ENCODE results near the gene ABCA7.

The ABCA7 gene, protein sequence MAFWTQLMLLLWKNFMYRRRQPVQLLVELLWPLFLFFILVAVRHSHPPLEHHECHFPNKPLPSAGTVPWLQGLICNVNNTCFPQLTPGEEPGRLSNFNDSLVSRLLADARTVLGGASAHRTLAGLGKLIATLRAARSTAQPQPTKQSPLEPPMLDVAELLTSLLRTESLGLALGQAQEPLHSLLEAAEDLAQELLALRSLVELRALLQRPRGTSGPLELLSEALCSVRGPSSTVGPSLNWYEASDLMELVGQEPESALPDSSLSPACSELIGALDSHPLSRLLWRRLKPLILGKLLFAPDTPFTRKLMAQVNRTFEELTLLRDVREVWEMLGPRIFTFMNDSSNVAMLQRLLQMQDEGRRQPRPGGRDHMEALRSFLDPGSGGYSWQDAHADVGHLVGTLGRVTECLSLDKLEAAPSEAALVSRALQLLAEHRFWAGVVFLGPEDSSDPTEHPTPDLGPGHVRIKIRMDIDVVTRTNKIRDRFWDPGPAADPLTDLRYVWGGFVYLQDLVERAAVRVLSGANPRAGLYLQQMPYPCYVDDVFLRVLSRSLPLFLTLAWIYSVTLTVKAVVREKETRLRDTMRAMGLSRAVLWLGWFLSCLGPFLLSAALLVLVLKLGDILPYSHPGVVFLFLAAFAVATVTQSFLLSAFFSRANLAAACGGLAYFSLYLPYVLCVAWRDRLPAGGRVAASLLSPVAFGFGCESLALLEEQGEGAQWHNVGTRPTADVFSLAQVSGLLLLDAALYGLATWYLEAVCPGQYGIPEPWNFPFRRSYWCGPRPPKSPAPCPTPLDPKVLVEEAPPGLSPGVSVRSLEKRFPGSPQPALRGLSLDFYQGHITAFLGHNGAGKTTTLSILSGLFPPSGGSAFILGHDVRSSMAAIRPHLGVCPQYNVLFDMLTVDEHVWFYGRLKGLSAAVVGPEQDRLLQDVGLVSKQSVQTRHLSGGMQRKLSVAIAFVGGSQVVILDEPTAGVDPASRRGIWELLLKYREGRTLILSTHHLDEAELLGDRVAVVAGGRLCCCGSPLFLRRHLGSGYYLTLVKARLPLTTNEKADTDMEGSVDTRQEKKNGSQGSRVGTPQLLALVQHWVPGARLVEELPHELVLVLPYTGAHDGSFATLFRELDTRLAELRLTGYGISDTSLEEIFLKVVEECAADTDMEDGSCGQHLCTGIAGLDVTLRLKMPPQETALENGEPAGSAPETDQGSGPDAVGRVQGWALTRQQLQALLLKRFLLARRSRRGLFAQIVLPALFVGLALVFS (N-terminal part only)

DNA sequence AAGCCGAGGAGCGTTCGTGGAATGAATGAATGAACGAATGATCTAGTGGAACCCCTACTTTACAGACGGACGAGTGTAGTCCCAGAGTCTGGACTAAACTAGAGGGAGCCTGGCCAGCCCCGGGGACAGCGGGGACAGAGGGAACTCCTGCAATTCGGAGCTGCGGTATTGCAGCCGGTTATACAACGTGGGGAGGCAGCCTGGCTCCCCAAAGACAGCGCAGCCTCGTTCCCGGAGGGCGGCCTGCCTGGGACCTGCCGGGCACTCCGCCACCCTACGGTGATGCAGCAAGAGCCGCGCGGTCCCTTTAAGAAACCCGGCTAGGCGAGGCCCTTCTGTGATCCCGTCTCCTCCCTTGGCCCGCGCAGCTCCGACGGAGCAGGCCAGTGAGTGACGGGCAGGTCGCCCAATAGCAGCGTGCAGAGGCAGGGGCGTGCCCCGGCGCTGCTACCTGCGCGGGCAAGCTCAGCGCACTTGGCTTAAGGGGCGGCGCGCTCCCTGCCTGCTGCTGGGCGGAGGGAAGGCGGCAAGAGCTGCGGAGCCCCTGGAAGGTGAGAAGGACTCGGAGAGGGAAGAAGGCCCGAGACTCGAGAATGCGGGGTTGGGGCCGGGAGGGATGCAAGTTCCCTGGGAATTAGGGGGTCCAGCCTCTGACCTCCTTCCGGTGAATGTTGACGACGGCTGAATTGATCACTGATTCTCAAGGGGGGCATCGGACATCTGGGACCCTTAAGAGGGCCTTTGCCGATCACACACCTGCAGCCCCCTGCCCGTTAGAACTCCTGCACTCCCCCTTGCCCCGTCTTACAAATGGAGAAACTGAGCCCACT is at the start of gene ABCA7:
Gene ABCA7 (plus strand): TSS at position 462 of the 830 bp plus-strand sequence. CDS start 1,255 bp downstream, outside the sequence.
- peak; percentile 100 for DNase-seq

DNA sequence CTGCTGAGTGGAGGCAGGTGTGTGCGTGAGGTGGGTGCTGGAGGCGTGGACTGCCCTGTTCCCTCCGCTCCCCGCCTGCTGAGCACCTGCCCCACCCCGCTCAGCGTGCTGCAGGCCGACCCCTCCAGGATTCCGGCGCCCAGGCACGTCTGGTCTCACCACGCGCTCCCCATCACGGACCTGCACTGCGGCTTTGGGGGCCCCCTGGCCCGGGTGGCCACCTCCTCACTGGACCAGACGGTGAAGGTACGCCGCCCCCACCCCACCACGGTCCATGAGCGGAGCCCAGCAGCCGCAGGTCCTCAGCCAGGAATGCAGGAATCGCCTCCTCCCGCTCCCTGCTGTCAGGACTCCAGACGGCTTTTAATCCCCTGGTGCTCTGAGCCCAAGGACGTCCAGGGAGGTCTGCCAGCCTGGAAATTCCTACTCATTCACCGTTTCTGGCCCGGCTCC is 49.8 kb upstream of the ABCA7 start:
- no peak for DNase-seq

DNA sequence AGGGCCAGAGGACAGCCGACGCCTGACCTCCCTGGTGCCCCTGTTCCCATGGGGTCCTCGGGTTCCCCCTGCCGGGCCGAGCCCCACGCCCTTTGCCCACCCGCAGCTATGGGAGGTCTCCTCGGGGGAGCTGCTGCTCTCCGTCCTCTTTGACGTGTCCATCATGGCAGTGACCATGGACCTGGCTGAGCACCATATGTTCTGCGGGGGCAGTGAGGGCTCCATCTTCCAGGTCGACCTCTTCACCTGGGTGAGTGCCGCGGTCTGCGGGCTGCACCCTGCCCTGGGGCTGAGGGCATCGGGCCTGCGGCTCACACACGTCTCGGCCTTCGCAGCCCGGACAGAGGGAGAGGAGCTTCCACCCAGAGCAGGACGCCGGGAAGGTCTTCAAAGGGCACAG is 49.2 kb upstream of the ABCA7 start:
- DNase-seq, result no peak

DNA sequence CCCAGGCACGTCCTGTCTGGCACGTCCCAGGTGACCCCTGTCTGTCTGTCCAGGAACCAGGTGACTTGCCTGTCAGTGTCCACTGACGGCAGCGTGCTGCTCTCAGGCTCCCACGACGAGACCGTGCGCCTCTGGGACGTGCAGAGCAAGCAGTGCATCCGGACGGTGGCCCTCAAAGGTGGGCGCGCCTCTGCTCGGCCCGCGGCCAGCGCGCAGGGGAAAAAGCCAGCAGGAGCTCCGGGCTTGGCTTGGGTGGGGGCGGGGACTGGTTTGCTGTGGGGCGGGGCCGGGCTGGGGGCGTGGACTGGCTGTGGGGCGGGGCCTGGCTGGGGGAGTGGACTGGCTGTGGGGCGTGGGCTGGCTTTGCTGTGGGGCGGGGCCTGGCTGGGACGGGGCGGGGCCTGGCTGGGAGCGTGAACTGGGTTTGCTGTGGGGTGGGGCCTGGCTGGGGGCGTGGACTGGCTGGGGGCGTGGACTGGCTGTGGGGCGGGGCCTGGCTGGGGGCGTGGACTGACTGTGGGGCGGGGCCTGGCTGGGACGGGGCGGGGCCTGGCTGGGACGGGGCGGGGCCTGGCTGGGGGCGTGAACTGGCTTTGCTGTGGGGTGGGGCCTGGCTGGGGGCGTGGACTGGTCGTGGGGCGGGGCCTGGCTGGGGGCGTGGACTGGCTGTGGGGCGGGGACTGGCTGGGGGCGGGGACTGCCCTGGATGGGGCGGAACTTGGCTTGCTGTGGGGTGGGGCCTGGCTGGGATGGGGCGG is 48.6 kb upstream of the ABCA7 start:
- peak; percentile 89 for DNase-seq

DNA sequence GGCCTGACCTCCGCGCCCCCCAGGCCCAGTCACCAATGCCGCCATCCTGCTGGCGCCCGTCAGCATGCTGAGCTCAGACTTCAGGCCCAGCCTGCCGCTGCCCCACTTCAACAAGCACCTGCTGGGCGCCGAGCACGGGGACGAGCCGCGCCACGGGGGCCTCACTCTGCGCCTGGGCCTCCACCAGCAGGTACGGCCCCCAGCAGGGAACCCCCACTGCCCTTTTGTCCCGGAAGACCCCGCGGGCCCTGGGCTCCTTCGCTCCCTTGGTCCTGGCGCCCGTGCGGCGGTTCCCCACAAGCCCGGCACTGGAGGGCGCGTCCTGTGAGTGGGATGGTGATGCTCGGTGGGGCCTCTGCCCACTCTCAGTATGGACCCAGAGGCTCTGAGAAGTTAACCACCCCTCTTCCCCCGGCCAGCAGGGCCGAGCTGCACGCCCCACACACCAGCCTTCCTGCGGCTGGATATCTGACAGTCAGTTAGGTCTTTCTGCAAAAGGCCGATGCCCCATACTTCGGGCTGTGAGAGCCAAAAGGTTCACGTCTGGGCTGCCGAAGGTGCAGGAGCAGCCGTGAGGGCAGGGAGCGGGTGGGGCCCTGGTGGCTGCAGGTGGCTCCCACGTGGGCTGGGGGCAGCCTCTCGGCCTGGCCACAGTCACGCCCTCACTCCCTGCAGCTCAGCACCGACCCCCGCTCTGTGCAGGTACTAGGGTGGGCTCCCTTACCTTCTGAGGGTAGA is 47.8 kb upstream of the ABCA7 start:
- DNase-seq, result no peak

DNA sequence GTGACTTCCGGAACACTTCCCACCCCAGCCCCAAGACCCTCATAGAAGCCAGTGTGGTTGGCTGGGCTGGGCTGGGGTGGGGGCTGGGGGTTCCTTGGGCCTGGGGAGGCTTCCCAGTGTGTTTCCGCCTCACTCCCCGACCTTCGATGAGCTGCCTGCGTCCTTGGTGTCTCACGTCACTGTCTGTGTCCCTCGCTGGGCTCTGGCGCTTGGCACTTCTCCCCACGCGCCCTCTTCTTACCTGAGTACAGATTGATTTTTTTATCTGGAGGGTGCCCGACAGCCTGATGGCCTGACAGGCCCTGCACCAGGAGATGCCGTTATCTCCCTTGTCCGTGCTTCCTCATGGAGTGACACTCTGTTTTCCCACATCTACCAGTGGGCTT is 47.2 kb upstream of the ABCA7 start:
- no peak for DNase-seq

DNA sequence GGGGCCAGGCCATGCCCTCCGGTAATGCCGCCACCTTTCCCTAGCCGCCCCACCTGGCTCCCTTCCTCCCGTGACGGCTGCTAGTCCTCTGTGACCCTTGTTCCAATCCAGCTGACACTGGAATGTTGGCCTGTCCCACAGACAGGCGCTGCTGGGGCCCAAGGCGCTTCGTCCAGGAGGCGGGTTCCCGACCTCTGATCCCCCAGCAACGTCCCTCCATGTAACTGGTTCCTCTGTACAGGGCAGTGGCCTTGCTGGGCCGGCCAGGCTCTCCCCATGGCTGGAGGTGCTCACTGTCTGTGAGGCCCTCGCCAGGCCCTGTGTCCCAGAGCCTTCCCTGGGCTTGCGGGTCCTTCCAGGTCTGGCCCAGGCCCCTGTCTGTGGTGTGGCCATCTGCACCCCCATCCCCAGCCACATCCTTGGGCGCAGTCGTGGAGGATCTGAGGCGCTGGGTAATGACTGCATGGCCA is 46.5 kb upstream of the ABCA7 start:
- DNase-seq, result no peak

DNA sequence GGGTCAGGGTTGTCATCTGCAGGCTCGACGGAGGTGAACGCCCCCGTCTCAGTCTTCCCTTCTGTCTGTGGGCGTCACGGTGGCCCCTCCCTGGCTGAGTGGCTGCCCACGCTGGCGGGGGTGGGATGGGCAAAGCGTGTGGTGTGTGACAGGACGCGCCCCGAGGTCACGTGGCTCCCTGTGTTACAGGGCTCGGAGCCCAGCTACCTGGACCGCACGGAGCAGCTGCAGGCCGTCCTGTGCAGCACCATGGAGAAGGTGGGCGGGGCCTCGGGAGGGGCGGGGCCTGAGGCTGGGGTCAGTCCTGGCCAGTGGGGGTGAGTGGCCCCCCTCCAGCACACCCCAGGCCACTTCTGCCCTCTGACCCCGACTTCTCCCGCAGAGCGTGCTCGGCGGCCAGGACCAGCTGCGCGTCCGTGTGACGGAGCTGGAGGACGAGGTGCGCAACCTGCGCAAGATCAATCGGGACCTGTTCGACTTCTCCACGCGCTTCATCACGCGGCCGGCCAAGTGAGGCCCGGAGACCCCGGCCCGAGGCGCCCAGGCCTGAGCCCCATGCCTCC is 46.0 kb upstream of the ABCA7 start:
- no peak for DNase-seq

DNA sequence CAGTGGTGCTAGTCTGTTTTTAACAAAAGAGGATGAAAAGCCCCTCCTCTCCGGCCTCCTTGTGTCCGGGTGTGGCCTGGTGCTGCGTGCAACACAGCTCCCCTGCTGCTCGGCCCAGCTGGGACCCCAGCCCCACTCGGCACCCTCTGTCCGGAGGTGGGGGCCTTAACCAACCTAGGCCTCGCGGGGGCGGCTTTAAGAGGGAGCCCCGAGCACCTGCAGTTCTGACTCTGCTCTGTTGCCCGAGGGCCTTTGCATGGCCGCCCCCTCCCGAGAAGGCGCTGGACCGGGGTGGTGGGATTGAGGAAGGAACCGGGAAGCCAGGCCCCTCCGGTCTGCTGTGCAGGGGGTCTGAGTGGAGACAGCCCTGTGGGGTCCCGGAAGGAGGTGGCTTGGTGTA is 45.4 kb upstream of the ABCA7 start:
- no peak for DNase-seq

DNA sequence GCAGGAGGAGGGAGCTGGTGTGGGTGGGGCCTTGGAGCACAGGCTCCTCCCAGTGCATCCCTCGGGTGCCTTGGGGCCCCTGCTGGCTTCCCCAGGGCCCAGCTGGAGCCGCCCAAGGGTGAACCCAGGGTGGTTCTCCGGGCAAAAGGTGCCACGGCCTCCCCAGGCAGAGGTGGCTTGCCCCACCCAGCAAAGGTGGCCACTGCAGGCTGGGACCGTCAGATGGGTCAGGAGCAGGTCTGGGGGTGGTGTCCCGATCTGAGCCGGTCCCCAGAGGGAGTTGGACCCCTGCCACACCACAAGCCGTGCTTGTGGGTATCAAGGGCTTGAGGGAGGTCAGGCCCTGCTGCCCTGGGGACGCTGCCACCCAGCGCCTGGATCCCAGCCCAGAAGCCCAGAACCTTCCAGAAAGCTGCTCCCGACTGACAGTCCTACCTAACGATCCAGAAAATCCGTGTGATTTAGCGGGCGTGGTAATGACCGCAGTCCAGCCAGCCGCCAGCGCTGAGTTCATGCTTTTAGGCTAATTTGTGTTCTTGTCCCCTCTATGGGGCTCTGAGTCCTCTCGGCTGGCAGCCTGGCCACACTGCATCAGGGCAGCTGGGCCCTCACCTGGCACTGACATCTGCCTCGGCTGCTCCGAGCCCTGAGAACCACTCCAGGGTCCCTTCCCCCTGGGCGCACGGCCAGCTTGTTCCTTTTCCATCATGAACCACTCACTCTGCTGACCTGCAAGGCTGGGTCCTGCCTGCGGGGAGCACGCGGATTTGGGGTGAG is 44.7 kb upstream of the ABCA7 start:
- DNase-seq, result no peak

DNA sequence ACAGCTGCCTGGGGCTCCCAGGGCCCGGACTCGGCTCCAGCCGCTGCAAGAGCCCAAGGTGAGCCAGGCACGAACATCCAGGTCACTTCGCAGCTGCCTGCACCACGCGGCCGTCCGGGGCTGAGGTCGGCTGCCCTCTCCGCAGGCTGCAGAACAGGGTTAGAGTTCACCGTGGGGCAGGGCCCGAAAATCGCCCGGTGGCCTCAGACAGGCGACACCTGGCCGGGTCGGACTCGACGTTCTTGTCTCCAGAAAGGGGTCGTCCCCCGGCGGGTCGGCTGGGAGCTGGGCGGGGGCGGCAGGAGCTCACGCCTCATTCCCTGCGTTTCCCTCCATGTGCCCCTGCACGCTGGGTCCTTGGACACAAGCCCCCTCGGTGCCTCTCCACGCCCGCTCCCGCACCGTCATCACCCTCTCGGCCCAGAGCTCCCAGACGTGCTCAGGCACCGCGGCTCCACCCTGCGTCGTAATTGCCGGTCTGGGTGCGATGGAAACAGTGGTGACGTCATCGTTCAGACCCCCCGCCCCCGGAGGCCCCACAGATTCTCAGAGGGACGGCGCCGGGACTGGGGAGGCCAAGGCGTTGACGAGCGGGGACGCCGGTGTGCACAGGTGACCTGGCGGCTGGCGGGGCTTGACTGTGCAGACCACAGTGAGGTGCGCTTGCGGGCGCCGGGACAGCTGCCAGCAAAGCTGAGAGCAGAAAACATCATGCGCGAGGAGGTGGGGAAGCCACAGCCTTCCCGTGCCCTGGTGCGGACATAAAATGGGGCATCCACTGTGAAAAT is 43.7 kb upstream of the ABCA7 start:
- peak; percentile 81 for DNase-seq

DNA sequence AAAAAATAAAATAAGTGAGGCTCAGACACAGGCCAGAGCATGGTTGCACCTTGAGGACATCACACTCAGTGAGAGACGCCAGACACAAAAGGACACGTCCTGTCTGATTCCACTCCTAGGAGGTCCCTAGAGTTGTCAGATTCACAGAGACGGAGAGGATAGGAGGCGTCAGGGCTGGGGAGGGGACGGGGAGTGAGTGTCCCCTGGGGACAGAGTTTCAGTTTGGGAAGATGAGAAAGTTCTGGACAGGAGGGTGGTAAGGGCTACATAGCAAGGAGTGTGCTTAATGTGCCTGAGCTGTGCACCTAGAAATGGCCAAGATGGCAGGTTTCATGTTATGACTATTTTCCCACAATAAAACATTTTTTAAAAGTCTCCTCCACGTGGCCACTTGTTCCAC is 41.8 kb upstream of the ABCA7 start:
- no peak for DNase-seq

DNA sequence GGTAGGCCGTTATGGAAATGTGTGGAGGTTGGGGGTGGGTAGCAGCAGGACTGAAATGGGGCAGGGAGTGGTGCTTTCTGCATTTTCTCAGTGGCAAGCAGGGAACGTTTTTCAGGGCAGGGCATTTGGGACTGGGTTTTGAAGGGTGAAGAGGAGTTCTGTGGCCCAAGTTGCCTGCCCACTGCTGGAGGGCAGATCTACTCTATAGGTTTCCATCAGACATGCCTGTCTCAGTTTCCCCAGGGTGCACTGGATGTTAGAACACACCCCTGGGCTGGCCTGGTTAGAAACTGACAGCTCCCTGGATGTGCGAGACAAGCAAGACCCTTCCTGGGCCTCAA is 40.6 kb upstream of the ABCA7 start:
- DNase-seq, result no peak

DNA sequence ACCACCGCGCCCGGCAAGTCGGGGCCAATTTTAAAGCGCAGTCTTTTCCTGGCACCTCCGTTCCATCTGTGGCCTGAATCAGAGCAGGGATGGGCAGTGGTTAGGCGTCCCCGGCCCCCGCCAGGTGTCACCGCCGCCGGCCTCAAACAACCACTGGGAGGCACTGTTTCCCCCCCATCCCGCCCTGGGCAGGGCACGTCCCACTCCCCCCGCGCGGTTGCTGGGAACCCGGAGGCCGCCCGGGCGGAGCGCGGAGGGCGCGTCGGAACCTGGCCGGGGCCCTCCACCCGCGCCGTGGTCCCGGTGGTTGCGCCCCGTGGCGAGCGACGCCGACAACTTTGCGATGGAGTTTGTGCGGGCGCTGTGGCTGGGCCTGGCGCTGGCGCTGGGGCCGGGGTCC is 39.8 kb upstream of the ABCA7 start, which contains the start of gene GRIN3B:
Gene GRIN3B (plus strand): TSS at position 325 of the 400 bp plus-strand sequence. CDS start 19 bp downstream, at position 344.
- peak; percentile 87 for DNase-seq

DNA sequence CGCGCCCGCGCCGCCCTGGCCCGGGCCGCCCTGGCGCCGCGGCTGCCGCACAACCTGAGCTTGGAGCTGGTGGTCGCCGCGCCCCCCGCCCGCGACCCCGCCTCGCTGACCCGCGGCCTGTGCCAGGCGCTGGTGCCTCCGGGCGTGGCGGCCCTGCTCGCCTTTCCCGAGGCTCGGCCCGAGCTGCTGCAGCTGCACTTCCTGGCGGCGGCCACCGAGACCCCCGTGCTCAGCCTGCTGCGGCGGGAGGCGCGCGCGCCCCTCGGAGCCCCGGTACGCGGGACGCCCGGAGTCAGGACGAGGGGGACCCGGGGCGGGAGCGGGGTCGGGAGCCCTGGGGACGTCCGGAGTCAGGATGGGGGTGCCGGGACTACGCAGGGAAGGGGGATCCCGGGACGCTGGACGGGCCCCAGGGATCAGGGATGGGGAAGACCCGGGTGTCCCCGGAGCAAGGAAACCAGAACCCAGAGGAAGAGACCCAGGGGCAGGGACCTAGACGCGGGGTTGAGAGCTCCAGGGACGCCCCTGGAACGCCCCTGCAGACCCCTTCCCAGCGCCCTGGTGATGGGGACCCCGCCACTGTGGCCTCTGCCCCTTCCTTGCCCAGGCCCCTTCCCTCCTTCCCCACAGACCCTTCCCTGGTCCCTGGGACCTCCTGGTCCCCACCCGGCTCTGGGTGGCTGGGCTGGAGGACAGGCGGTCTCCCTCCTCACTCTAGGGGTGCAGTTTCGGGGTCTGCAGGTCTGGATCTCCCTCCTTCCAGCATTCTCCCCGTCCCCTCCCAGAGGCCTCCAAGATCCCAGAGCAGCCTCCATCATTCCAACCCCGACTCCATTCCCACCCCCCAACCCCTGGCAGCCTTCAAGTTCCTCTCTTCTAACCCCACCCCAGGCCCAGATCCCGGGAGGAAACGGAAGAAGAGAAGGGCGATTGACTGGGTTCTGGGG is 39.0 kb upstream of the ABCA7 start:
- DNase-seq, result no peak

DNA sequence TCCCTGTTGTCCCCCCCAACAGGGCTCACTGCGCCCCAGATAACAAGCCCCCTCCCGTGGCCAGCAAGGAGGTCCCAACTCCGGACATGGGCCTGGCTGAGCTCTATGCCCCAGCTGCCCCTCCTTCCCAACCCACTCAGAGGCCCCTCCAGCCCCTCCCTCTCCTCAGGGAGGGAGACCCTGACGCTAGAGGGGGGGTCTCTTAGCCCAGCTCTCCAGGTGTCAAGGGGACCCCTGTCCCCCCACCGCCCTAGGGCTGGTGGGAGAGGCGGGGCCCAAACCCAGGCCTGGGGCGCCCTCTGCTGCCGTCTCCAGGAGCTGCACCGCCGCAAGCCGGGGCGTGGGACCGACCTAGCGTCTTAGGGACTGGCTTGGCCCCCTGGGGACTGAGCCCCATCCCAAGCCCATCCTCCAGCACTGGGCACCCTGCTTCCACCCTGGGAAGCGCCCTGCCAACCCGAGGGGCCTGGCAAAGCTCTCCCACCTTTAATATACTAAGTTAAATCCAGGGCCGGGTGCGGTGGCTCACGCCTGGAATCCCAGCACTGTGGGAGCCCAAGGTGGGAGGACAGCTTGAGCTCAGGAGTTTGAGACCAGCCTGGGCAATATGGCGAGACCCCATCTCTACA is 38.3 kb upstream of the ABCA7 start:
- DNase-seq, result peak; percentile 94

DNA sequence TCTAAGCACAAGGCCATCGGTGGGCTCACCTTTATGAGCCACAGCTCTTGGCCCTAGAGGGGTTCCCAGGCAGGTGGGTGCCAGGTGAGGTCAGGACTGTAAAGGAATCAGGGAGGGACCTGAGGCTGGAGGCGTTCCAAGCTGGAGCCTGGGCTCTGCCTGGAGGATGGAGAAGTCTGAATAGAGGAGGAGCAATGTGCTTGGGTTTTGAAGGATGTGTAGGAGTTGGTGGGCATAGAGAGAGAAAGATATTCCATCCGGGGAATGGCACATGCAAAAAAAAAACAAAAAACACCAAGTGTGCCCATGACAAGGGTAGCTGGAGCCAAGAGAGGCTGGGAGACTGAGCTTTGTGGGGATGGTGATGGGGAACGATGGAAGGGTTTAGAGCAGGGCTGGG is 37.3 kb upstream of the ABCA7 start:
- no peak for DNase-seq

All from activated CD8-positive, alpha-beta memory T cell treated with anti-CD3 and anti-CD28 coated beads, Interleukin-2, amount 50 U/mL, for 48 hours (primary cell).